ENCODE results near the gene GJC2. TPM values are rescaled to one million over a fixed set of nuclear protein-coding genes. Genes with fewer than 3 reads are reported as not detected.
"Not testable (repeated sequence)": the region's sequence is repeated elsewhere in the genome, so short reads cannot be mapped to it uniquely, and the experiment has no call there.

Gene GJC2
- total RNA-seq, 1 experiment from 2014 or later, result 1.2 TPM

- Mint-ChIP-seq H3K27me3 (ENCODE audit: unreplicated experiment) (no peaks in the 10 kb centered on the region), H3K4me1 (ENCODE audit: low read depth, unreplicated experiment) (peaks cover 31% of the 10 kb centered on the region), H3K27ac (ENCODE audit: unreplicated experiment) (peak within 1 kb of the TSS; percentile 86), H3K4me3 (ENCODE audit: low read depth, unreplicated experiment) (peak within 1 kb of the TSS; percentile 89), H3K36me3 (ENCODE audit: insufficient read depth, unreplicated experiment) (peaks cover 56% of the 10 kb centered on the region), H3K9me3 (ENCODE audit: low read depth, unreplicated experiment) (no peaks in the 10 kb centered on the region)
- no peak for TF ChIP-seq CTCF (IDR thresholded peaks at IDR 0.05; ENCODE audit: unreplicated experiment)
- intact Hi-C loops (cut with micrococcal nuclease; ENCODE audit: unreplicated experiment), result no loop called here
- BruUV-seq (replicated peaks), result no TSS peak
- DNase-seq, result peak; percentile 99
- CTCF ChIA-PET, result interaction anchor here (1.0 to 1.6 kb wide), 5 partner anchors 10 to 110 kb away, joined by 4 to 7 read pairs (median 5); partner anchors contain the start of gene IBA57
Observed at GRCh38 chr1:228109073-228109961, 40.4 kb upstream of the GJC2 start, which contains the start of gene MRPL55. Gene MRPL55 (minus strand): TSS chr1:228109299. CDS start chr1:228108260, 1,039 bp downstream.

GRCh38 chr1:228109962-228110488, 39.7 kb upstream of the GJC2 start:
- intact Hi-C loops (cut with micrococcal nuclease; ENCODE audit: unreplicated experiment), result no loop called here
- H3K4me3 Mint-ChIP-seq (ENCODE audit: low read depth, unreplicated experiment), result peak overlapping the region; percentile 89
- no peaks in the 10 kb centered on the region for H3K9me3 Mint-ChIP-seq (ENCODE audit: low read depth, unreplicated experiment)
- no TSS peak for BruUV-seq (replicated peaks)
- TF ChIP-seq CTCF (IDR thresholded peaks at IDR 0.05; ENCODE audit: unreplicated experiment), result no peak
- peaks cover 25% of the 10 kb centered on the region for H3K4me1 Mint-ChIP-seq (ENCODE audit: low read depth, unreplicated experiment)
- H3K27ac Mint-ChIP-seq (ENCODE audit: unreplicated experiment), result peak overlapping the region; percentile 86
- peaks cover 49% of the 10 kb centered on the region for H3K36me3 Mint-ChIP-seq (ENCODE audit: insufficient read depth, unreplicated experiment)
- H3K27me3 Mint-ChIP-seq (ENCODE audit: unreplicated experiment), result no peaks in the 10 kb centered on the region
- CTCF ChIA-PET, result interaction anchor here (1.0 to 1.6 kb wide), 5 partner anchors 9 to 111 kb away, joined by 4 to 7 read pairs (median 5); partner anchors contain the start of gene IBA57
- DNase-seq, result no peak

- Mint-ChIP-seq H3K27ac (ENCODE audit: unreplicated experiment) (no peak overlapping the region), H3K4me1 (ENCODE audit: low read depth, unreplicated experiment) (peaks cover 25% of the 10 kb centered on the region), H3K9me3 (ENCODE audit: low read depth, unreplicated experiment) (no peaks in the 10 kb centered on the region), H3K36me3 (ENCODE audit: insufficient read depth, unreplicated experiment) (peaks cover 44% of the 10 kb centered on the region), H3K27me3 (ENCODE audit: unreplicated experiment) (no peaks in the 10 kb centered on the region), H3K4me3 (ENCODE audit: low read depth, unreplicated experiment) (peak overlapping the region; percentile 89)
- BruUV-seq (replicated peaks), result TSS peak; percentile 15
- intact Hi-C loops (cut with micrococcal nuclease; ENCODE audit: unreplicated experiment), result no loop called here
- DNase-seq, result no peak
- TF ChIP-seq CTCF (IDR thresholded peaks at IDR 0.05; ENCODE audit: unreplicated experiment), result no peak
- CTCF ChIA-PET, result interaction anchor here (1.0 to 1.6 kb wide), 3 partner anchors 27 to 111 kb away, joined by 4 to 7 read pairs (median 5); partner anchors contain the start of gene IBA57
Observed at GRCh38 chr1:228110556-228110955, 39.2 kb upstream of the GJC2 start.

GRCh38 chr1:228111315-228111714, 38.4 kb upstream of the GJC2 start:
- intact Hi-C loops (cut with micrococcal nuclease; ENCODE audit: unreplicated experiment); H3K9me3 Mint-ChIP-seq (ENCODE audit: low read depth, unreplicated experiment); BruUV-seq (replicated peaks); CTCF ChIA-PET; DNase-seq; H3K27ac Mint-ChIP-seq (ENCODE audit: unreplicated experiment); H3K4me3 Mint-ChIP-seq (ENCODE audit: low read depth, unreplicated experiment); H3K27me3 Mint-ChIP-seq (ENCODE audit: unreplicated experiment): not testable (repeated sequence)
- Mint-ChIP-seq H3K36me3 (ENCODE audit: insufficient read depth, unreplicated experiment) (peaks cover 43% of the 10 kb centered on the region), H3K4me1 (ENCODE audit: low read depth, unreplicated experiment) (peaks cover 25% of the 10 kb centered on the region)
